Uterus (tissue), 4 donors: Measurements from ENCODE around the gene MYOZ3. TPM values are rescaled to one million over a fixed set of nuclear protein-coding genes. Genes with fewer than 3 reads are reported as not detected.

Experiments
- DNase-seq, 2 donors: peaks; one replicate each; pipeline ENCODE4 v3.0.0-alpha.2; 2019 to 2020
- H3K27ac ChIP-seq, 2 donors: fragments of 200-600 bp; sonication (generic); 1 replicate in 1 of 2; 2 replicates in 1 of 2; pipeline ENCODE4 v1.5.1; 2016 to 2018
- H3K27me3 ChIP-seq, 2 donors: fragments of 200-600 bp; sonication (generic); one replicate each; pipeline ENCODE4 v1.5.1; 2018 to 2019; ENCODE audit warnings: control low read depth in 1 of 2
- H3K36me3 ChIP-seq, 2 donors: fragments of 200-600 bp; sonication (generic); one replicate each; pipeline ENCODE4 v1.5.1; 2019; ENCODE audit warnings: control low read depth in 1 of 2
- H3K4me1 ChIP-seq, 2 donors: fragments of 200-600 bp; sonication (generic); one replicate each; pipeline ENCODE4 v1.5.1; 2018 to 2019; ENCODE audit warnings: control low read depth in 1 of 2
- H3K4me3 ChIP-seq, 2 donors: fragments of 200-600 bp; sonication (generic); 1 replicate in 1 of 2; 2 replicates in 1 of 2; pipeline ENCODE4 v1.5.1; 2018 to 2019; ENCODE audit warnings: mild to moderate bottlenecking in 1 of 2
- H3K9me3 ChIP-seq, 2 donors: fragments of 200-600 bp; sonication (generic); one replicate each; pipeline ENCODE4 v1.5.1; 2019; ENCODE audit warnings: control low read depth in 1 of 2
- CTCF ChIP-seq, 4 experiments: fragments of 200-600 bp in 2 of 4; fragments of 450-650 bp in 2 of 4; sonication (generic) in 2 of 4; IDR thresholded peaks; one replicate each; pipeline ENCODE4 v1.5.1; 2016 to 2019; ENCODE audit warnings: antibody characterized with exemption in 4 of 4, mild to moderate bottlenecking in 2 of 4, moderate library complexity in 1 of 4
- POLR2A ChIP-seq, 2 donors: fragments of 450-650 bp; IDR thresholded peaks; one replicate each; pipeline ENCODE4 v1.6.1; 2016; ENCODE audit warnings: antibody characterized with exemption in 2 of 2, mild to moderate bottlenecking in 1 of 2, moderate library complexity in 1 of 2
- intact Hi-C: fragments of 100-400 bp; cut with DNase I; formaldehyde crosslinking; loops from one replicate; pipeline ENCODE4 v1.15.1; 2023; ENCODE audit warnings: low total_unique reads
- total RNA-seq, 4 donors: library from RNA; depleted of rRNA in 3 of 4; stranded (reverse); fragments of >200 nt in 3 of 4; gene quantifications; one replicate each; pipeline versions ENCODE4 v1.1.0 to v1.2.4, GENCODE V29; 2014 to 2023
- donor health status: DM: yes; HTN: yes; CAD: no.

The MYOZ3 gene
- total RNA-seq, 4 donors from 2014 or later: 3.2 to 69.1 (median 3.4) TPM; not detected in 1

- Histone ChIP-seq H3K27ac (peak overlapping the region; percentile 38 to 45), H3K4me3 (no peak overlapping the region), H3K36me3 (no peaks in the 10 kb centered on the region), H3K4me1 (peaks cover 0 to 7% of the 10 kb centered on the region in 2 donors), H3K27me3 (no peaks in the 10 kb centered on the region), H3K9me3 (no peaks in the 10 kb centered on the region)
- no peak for TF ChIP-seq POLR2A (IDR thresholded peaks at IDR 0.05)
- TF ChIP-seq CTCF (IDR thresholded peaks at IDR 0.05): no peak
- intact Hi-C loops: loop anchor here (5.0 kb wide), 2 partner anchors 67 to 82 kb away; no protein-coding TSS in a partner anchor
- DNase-seq: peak in 1 of 2 donors; percentile 18
These were observed 1.5 kb upstream of the MYOZ3 start for GRCh38 chr5:150659360-150660107.

GRCh38 chr5:150660108-150660831 lies 781 bp upstream of the MYOZ3 start:
- Histone ChIP-seq H3K36me3 (no peaks in the 10 kb centered on the region), H3K4me1 (peaks cover 0 to 7% of the 10 kb centered on the region in 2 donors), H3K27ac (peak overlapping the region; percentile 38 to 45), H3K27me3 (no peaks in the 10 kb centered on the region), H3K4me3 (no peak overlapping the region), H3K9me3 (no peaks in the 10 kb centered on the region)
- TF ChIP-seq CTCF (IDR thresholded peaks at IDR 0.05) (no peak), POLR2A (IDR thresholded peaks at IDR 0.05) (no peak)
- intact Hi-C loops: loop anchor here (5.0 kb wide), 1 partner anchor 83 kb away; no protein-coding TSS in a partner anchor
- peak in 1 of 2 donors; percentile 23 for DNase-seq

- H3K4me1 ChIP-seq: peaks cover 0 to 7% of the 10 kb centered on the region in 2 donors
- peak in 1 of 2 donors; percentile 13 for DNase-seq
- no peak overlapping the region for H3K4me3 ChIP-seq
- no peaks in the 10 kb centered on the region for H3K27me3 ChIP-seq
- intact Hi-C loops: loop anchor here (5.0 kb wide), 1 partner anchor 85 kb away; no protein-coding TSS in a partner anchor
- H3K27ac ChIP-seq: no peak overlapping the region
- no peaks in the 10 kb centered on the region for H3K9me3 ChIP-seq
- H3K36me3 ChIP-seq: no peaks in the 10 kb centered on the region
- TF ChIP-seq POLR2A (IDR thresholded peaks at IDR 0.05) (no peak), CTCF (IDR thresholded peaks at IDR 0.05) (no peak)
These were observed 958 bp downstream of the MYOZ3 start for GRCh38 chr5:150661821-150662596.

GRCh38 chr5:150662731-150663516 lies 1.9 kb downstream of the MYOZ3 start:
- TF ChIP-seq POLR2A (IDR thresholded peaks at IDR 0.05) (no peak), CTCF (IDR thresholded peaks at IDR 0.05) (no peak)
- DNase-seq: peak in 1 of 2 donors; percentile 5
- Histone ChIP-seq H3K9me3 (no peaks in the 10 kb centered on the region), H3K27ac (no peak overlapping the region), H3K4me1 (peaks cover 0 to under 1% of the 10 kb centered on the region in 2 donors), H3K4me3 (no peak overlapping the region), H3K36me3 (no peaks in the 10 kb centered on the region), H3K27me3 (no peaks in the 10 kb centered on the region)
- intact Hi-C loops: loop anchor here (5.0 kb wide), 1 partner anchor 86 kb away; no protein-coding TSS in a partner anchor
